ENCODE data around the gene DOCK9.
"Not testable (repeated sequence)": the region's sequence is repeated elsewhere in the genome, so short reads cannot be mapped to it uniquely, and the experiment has no call there.

Gene DOCK9

DNA sequence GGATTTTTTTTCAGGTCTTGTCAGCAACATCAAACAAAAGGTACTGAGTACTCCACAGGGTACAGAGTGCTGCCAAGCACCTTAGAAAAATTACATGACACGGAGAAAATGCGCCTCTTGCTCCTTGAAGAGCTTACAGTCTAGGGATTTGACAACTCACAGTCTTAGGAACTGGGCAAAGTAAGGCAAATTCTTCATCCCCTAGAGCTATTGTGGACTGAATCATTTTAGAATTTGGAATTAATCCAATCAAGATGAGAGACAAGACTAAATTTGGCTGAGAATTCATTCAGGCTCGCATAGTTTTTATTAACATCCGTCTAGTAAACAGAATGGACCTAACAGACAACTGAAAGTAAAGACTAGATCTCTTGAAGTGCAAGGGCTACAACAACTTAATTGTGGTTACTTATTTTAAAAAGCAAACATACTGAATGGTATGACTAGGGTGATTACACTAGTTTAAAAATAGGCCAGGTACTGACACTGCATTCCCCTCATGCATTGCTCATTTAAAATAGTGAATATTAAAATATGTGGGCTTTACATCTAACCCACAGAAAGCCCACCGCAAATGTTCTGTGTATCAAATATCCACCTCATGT is 165.6 kb downstream of the DOCK9 start:
- not testable (repeated sequence) for DNase-seq

DNA sequence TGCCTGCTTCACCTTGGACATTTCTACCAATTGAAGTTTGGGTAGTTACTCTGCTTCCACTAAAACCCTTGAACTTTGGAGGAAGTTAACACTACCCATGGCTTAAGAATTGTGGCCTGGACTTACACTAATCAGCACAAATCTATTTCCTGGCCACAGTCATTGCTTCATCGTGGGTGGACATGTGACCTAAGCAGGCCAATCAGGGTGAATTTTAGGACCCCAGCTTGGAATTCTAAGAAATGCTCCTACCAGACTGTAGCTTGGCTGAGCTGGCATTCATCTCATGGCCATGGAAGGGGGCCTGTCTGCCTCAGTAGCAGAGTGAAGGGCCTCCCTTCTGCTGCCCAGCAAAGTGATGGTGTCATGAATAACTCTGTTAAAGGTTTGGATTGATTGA is 167.1 kb downstream of the DOCK9 start:
- no peak for DNase-seq

- DNase-seq, result no peak
Observed at GRCh38 chr13:98809345-98809777, 168.5 kb downstream of the DOCK9 start.

- no peak for DNase-seq
Observed at GRCh38 chr13:98807774-98808173, 170.1 kb downstream of the DOCK9 start.

DNA sequence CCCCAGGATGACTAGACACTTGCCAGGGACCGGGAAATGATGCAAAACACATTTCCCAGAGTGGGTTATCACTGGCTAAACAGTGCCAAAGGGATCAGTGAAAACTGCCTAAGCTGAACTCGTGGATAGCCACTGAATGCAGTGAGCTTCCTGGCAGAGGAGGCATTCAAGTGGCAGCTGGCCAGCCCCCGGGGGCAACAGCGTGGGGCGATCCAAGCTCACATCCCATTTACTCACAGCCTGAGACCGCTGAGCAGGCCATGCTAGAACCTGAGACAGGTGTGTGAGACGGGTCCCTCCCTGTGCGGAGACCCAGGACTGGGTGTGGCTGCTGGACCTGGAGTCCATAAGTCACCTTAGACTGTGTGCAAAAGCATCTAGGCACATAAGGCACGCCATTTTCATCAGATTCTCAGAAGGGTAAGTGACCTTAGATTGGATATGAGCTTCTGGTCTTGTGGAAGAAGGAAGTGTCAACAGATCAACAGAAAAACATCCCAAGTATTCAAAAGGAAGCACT is 173.5 kb downstream of the DOCK9 start:
- DNase-seq, result no peak

GRCh38 chr13:98803921-98804320 is 173.9 kb downstream of the DOCK9 start:
- no peak for DNase-seq

DNA sequence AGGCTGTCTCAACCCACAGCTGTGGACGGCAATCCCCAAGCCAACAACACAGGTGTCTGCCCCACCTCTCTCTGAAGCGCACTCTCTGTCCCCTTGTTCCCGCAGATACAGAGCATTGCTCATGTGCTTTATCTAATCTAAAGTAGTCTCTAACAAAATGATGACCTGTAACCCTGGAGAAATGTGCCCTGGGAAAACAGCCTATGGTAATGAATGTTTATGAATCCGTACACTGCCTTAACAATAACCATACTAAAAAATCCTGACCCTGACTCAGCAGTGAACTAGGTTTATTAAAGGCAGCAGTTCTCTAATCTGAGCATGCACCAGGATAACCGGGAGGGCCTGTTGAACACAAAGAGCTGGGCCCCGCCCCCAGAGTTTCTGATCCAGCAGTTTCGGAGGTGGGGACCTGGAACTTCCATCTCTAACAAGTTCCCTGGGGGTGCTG is 174.7 kb downstream of the DOCK9 start:
- no peak for DNase-seq

GRCh38 chr13:98802559-98802958 is 175.3 kb downstream of the DOCK9 start:
- no peak for DNase-seq

DNA sequence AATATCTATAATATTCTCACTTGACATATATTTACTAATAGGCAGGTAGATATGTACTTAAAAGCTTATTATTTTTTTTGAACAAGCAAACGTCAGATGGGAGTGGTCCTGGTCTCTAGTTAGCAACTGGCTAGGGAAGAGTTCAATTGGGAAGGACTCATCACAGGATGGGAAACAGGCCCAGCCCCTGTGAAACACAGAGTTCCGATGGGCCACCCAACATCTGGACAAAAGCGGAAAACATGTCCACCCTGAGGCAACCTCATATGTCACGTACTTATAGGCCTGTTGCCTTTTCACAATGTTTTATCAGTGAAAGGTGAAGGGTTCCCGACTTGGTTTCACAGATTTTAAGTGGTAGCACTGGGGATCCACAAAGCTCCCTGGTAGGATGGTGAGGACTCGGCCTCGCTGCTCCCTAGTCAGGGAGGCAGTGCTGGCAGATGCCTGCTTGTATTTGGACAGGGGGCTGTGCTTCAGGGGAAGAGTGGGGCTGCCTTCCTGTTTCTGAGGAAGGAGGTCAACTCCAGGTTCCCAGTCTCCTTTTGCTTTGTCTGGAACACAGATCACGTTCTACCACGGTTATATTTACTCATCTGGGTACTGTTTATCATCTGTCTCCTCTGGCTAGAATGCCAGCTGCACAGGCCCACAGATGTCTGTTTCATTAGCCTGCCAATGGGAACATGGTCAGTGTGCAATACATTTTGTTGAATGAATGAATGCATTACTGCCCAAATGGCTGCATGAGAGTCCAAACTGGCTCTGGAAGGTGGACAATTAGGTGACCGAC is 176.0 kb downstream of the DOCK9 start:
- DNase-seq, result no peak

- DNase-seq, result no peak
Observed at GRCh38 chr13:98800078-98800477, 177.8 kb downstream of the DOCK9 start.

DNA sequence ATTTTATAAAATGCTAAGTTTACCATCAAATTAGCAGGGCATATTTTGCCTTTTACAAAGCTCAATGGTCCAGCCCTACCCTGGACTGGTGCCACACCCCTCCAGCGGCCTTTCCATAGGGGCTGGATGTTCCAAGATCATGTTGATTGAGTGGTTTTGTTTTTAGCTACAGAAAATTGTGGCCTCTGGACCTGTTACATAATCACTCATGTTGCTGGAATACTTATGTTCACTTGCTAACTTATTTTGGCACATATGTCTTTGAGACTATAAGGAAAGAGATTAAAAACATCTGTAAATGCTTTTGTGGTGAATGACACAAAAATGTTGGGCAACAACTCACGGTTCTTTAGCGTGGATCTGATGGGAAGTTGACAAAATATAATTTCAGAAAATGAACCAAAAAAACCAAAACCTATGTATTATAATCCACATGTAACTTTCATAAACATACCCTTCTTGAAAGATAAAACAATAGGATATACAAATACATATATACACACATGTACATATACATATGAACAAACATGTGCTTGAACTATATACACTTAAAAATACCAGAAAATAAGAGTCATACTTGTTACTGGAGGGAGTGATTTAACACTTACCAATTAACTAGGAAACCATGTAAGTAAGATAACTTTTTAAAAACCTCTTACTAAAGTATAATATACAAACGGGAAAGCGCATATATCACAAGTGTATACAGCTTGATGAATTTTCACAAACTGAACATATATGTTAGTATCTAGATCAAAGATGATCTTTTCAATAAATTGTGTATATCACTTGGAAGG is 178.8 kb downstream of the DOCK9 start:
- DNase-seq, result no peak

- DNase-seq, result no peak
Observed at GRCh38 chr13:98797456-98797855, 180.4 kb downstream of the DOCK9 start.

GRCh38 chr13:98796798-98797197 is 181.1 kb downstream of the DOCK9 start:
- DNase-seq, result no peak

- DNase-seq, result no peak
Observed at GRCh38 chr13:98796191-98796590, 181.7 kb downstream of the DOCK9 start.

DNA sequence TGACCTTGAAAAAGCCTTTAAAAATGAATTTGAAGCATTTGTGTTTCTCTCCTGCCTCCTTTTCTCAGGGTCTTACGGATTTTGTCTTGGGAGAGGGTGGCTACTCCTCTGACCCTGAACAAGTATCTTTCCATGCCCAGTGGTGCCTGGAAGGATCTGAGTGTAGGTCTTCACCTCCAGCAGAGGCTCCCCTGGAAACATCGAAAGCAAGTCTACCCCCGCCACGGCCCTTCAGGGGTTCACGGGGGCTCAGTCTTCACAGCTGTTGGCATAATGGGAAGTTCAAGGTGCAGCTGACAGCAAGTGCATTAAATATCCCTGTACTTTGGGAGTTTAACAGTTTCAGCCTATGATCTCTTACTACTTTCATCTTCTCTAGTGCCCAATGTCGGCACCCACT is 182.6 kb downstream of the DOCK9 start:
- DNase-seq, result no peak

- DNase-seq, result no peak
Observed at GRCh38 chr13:98794498-98794897, 183.4 kb downstream of the DOCK9 start.

DNA sequence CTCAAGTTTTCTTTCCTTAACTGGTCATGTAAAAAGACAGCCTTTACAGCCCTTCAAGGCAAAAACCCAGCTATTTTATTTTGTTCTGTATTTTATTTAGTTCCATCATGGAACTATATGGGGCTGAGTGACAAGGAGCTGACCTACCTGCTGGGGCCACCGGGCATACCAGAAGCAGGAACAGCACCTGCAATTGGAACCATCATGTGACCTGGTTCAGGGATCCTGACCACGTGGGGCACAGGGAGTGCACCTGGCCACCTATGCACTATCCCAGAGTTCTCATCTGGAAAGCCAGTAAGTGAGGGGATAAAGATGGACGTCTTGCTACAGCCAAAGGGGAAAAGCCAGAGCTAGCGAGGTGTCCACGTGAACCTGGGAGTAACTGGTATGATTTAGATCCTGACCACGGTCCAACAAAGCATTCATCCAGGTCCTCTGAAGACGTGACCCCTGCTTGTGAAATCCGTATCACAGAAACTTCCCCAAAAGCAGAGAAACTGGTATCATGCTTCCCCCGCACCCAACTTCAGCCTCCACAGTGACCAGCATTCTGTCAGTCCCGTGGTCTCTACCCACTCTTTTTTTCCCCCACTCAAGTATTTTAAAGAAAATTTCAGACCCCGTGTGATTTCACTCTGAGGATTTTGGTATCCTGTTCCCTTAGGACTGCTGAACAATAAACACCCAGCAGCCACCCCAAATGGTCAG is 184.9 kb downstream of the DOCK9 start:
- no peak for DNase-seq

GRCh38 chr13:98792321-98792720 is 185.5 kb downstream of the DOCK9 start:
- DNase-seq, result no peak

- no peak for DNase-seq
Observed at GRCh38 chr13:98791611-98792010, 186.3 kb downstream of the DOCK9 start.

- no peak for DNase-seq
Observed at GRCh38 chr13:98787996-98788395, 189.9 kb downstream of the DOCK9 start.

DNA sequence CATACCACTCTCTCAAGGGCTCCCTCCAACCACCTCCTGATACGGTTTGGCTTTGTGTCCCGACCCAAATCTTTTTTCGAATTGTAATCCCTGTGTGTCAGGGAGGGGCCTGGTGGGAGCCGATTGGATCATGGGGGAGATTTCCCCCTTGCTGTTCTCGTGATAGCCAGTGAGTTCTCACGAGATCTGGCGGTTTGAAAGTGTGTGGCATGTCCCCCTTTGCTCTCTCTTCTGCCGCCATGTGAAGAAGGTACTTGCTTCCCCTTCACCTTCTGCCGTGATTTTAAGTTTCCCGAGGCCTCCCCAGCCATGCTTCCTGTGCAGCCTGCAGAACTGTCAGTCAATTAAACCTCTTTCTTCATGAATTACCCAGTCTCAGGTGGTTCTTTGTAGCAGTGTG is 190.7 kb downstream of the DOCK9 start:
- no peak for DNase-seq

- DNase-seq, result no peak
Observed at GRCh38 chr13:98786023-98786422, 191.8 kb downstream of the DOCK9 start.

DNA sequence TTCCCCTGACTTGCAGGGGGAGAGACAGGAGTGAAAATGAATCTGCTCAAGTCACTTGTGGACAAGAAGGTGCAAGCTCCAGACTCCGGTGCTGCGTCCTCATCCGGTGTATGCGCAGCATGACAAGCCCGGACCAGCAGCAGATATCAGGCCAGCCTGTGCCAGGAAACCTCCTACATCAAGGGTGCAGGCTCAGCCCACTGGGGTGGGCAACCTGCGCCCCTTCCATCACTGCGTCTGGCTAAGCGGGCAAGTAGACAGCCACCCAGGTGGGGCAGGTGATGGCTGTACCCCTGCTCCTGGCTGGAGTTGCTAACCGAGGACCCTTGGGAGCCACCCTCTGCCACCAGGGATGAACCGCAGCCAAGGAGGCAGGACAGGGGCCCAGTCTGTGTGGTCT is 192.5 kb downstream of the DOCK9 start:
- no peak for DNase-seq

Data from NCI-H446 treated with DMSO at 0.1 percent for 48 hours (cell line).